ENCODE data around the gene ADGRE2.

DNA sequence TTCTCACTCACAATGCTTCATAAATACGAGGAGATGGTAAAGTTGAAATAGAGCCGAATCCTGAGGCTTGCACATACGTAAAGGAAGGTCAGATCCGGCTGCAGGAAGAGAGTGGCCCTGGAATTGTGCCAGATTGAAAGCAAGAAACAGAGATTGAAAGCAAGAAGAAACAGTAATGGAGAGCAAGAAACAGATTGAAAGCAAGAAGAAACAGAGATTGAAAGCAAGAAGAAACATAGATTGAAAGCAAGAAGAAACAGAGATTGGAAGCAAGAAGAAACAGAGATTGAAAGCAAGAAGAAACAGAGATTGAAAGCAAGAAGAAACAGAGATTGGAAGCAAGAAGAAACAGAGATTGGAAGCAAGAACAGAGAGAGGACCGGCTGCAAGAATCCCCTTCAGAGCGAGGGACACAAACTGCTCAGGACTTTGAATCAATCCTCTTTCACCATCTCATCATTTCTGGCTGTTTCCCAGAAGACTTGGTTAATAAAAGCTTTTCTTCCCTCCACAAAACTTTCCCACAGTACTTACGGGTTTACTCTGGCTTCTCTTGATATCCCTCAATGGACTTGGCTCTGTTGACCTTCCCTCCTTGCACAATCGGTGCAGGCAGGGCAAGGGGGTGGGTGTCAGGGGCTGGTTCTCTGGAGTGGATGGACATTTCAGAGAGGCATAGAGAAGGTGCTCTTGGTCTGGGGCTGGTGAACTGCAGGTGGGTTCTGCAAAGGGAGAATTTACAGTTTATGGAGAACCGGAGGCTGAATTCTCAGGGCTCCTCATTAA lies 31.1 kb upstream of the ADGRE2 start:
- TF ChIP-seq, protein P1, sequence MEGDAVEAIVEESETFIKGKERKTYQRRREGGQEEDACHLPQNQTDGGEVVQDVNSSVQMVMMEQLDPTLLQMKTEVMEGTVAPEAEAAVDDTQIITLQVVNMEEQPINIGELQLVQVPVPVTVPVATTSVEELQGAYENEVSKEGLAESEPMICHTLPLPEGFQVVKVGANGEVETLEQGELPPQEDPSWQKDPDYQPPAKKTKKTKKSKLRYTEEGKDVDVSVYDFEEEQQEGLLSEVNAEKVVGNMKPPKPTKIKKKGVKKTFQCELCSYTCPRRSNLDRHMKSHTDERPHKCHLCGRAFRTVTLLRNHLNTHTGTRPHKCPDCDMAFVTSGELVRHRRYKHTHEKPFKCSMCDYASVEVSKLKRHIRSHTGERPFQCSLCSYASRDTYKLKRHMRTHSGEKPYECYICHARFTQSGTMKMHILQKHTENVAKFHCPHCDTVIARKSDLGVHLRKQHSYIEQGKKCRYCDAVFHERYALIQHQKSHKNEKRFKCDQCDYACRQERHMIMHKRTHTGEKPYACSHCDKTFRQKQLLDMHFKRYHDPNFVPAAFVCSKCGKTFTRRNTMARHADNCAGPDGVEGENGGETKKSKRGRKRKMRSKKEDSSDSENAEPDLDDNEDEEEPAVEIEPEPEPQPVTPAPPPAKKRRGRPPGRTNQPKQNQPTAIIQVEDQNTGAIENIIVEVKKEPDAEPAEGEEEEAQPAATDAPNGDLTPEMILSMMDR (IDR thresholded peaks at IDR 0.05; ENCODE audit: low read depth, low read length) = no peak
- TF ChIP-seq EZH2phosphoT487 (IDR thresholded peaks at IDR 0.05; ENCODE audit: low read depth) = no peak
